Vagina (tissue), 2 donors: ENCODE measurements around the gene CLDN7.

Experiments
- CTCF ChIP-seq, 3 experiments: fragments of 450-650 bp in 2 of 3; fragments of 200-600 bp in 1 of 3; sonication (generic) in 1 of 3; IDR thresholded peaks; one replicate each; pipeline ENCODE4 v1.5.1; 2017 to 2019; ENCODE audit warnings: antibody characterized with exemption in 3 of 3, mild to moderate bottlenecking in 2 of 3, moderate library complexity in 2 of 3
- POLR2A ChIP-seq, 2 donors: fragments of 450-650 bp; IDR thresholded peaks; one replicate each; pipeline ENCODE4 v1.6.1; 2017; ENCODE audit warnings: antibody characterized with exemption in 2 of 2, mild to moderate bottlenecking in 2 of 2, moderate library complexity in 2 of 2

GRCh38 chr17:7261379-7262191 is 693 bp downstream of the CLDN7 start:
- TF ChIP-seq CTCF (IDR thresholded peaks at IDR 0.05) (no peak), POLR2A (IDR thresholded peaks at IDR 0.05) (no peak)
